Activated T-helper 1 cell treated with Interleukin-2 at 50 U/mL for 16 hours (primary cell): Measurements from ENCODE around the gene REXO1.
"Not testable (repeated sequence)": the region's sequence is repeated elsewhere in the genome, so short reads cannot be mapped to it uniquely, and the experiment has no call there.

ENCODE experiments used
- DNase-seq: peaks from one replicate; pipeline ENCODE4 v3.0.0-alpha.2; 2020; ENCODE audit warnings: low read depth

Gene REXO1

GRCh38 chr19:1813192-1814182 is 34.8 kb downstream of the REXO1 start:
- DNase-seq: no peak

- peak; percentile 64 for DNase-seq
Observed at GRCh38 chr19:1812426-1813191, 35.7 kb downstream of the REXO1 start.

- DNase-seq: peak; percentile 63
Observed at GRCh38 chr19:1811942-1812425, 36.3 kb downstream of the REXO1 start, which contains the start of gene ATP8B3. ATP8B3 (minus strand) TSS chr19:1812276; CDS start chr19:1811736, 540 bp downstream.

GRCh38 chr19:1811472-1811894 is 36.8 kb downstream of the REXO1 start:
- DNase-seq: peak; percentile 44

- DNase-seq: no peak
Observed at GRCh38 chr19:1810439-1811160, 37.7 kb downstream of the REXO1 start.

GRCh38 chr19:1809678-1810077 is 38.6 kb downstream of the REXO1 start:
- DNase-seq: no peak

- no peak for DNase-seq
Observed at GRCh38 chr19:1808395-1808731, 39.9 kb downstream of the REXO1 start.

GRCh38 chr19:1807695-1808394 is 40.4 kb downstream of the REXO1 start:
- DNase-seq: no peak

GRCh38 chr19:1807030-1807694 is 41.1 kb downstream of the REXO1 start:
- DNase-seq: no peak

- no peak for DNase-seq
Observed at GRCh38 chr19:1806184-1807029, 41.9 kb downstream of the REXO1 start.

- no peak for DNase-seq
Observed at GRCh38 chr19:1805401-1806183, 42.7 kb downstream of the REXO1 start.

GRCh38 chr19:1804858-1805257 is 43.4 kb downstream of the REXO1 start:
- DNase-seq: no peak

- no peak for DNase-seq
Observed at GRCh38 chr19:1799695-1800342, 48.5 kb downstream of the REXO1 start.

GRCh38 chr19:1797313-1797712 is 51.0 kb downstream of the REXO1 start:
- DNase-seq: not testable (repeated sequence)

GRCh38 chr19:1796395-1797142 is 51.7 kb downstream of the REXO1 start:
- DNase-seq: no peak

GRCh38 chr19:1794424-1795172 is 53.7 kb downstream of the REXO1 start:
- DNase-seq: no peak

GRCh38 chr19:1791879-1792278 is 56.4 kb downstream of the REXO1 start:
- no peak for DNase-seq
